Activated CD4-positive, alpha-beta T cell treated with anti-CD3 and anti-CD28 coated beads, Interleukin-2, amount 50 U/mL, for 1 hour (primary cell): ENCODE data around the gene RNF214.
A peak's percentile ranks its signal among the peaks of the same experiment; 100 is the strongest.

Experiments used
- DNase-seq: peaks from one replicate; pipeline ENCODE4 v3.0.0-alpha.2; 2020

RNF214 gene

DNA sequence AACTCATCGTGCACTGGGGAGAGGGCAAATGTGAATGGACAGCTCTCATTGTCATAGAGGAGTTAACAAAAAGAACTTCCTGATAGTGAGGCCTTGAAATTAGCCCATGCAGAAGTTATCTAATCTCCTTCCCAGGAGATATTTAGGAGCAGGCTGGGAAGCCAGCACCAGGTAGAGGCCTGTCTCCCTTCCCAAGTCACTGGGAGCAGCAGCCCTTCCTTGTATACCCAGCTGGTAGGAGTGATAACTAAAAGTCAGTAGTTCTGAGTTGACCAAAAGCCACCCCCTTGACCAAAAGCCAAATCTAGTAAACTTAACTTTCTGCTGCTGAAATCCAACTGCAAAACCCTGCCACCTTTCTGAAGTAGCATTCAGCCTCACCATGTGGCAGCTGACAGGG, 57.3 kb downstream of the RNF214 start:
- no peak for DNase-seq

DNA sequence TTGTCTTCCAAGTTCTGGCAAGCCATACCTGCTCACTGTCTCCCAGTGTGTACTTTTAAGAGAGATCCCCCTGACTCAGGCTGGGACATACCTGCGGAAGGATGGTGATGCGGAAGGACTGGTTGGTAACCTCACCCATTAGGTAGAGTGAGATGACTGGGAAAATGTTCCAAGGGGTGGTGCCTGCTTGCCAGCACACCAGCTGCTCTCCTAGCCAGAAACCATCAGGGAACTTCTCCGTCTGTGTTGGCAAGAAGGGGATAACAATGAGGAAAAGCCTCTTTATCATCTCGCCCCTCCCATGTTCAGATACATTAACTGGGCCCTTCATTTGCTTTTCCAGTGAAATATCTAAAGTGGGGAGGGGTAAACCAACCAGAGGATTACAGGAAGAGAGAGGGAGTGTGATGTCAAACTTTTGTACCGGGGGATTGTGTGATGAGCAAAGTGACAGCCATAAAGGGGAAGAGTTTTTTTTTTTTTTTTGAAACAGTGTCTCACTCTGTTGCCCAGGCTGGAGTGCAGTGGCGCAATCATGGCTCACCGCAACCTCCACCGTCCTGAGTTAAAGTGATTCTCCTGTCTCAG, 58.4 kb downstream of the RNF214 start, which contains the start of gene BACE1-AS:
Gene BACE1-AS (plus strand): TSS at position 538 of the 588 bp plus-strand sequence.
- no peak for DNase-seq

GRCh38 chr11:117292616-117293015, 60.1 kb downstream of the RNF214 start:
- no peak for DNase-seq

- DNase-seq, result no peak
These were observed 63.1 kb downstream of the RNF214 start for GRCh38 chr11:117295438-117296137.

GRCh38 chr11:117296881-117297280, 64.4 kb downstream of the RNF214 start:
- DNase-seq, result no peak

- DNase-seq, result no peak
These were observed 65.7 kb downstream of the RNF214 start for GRCh38 chr11:117298195-117298594.

DNA sequence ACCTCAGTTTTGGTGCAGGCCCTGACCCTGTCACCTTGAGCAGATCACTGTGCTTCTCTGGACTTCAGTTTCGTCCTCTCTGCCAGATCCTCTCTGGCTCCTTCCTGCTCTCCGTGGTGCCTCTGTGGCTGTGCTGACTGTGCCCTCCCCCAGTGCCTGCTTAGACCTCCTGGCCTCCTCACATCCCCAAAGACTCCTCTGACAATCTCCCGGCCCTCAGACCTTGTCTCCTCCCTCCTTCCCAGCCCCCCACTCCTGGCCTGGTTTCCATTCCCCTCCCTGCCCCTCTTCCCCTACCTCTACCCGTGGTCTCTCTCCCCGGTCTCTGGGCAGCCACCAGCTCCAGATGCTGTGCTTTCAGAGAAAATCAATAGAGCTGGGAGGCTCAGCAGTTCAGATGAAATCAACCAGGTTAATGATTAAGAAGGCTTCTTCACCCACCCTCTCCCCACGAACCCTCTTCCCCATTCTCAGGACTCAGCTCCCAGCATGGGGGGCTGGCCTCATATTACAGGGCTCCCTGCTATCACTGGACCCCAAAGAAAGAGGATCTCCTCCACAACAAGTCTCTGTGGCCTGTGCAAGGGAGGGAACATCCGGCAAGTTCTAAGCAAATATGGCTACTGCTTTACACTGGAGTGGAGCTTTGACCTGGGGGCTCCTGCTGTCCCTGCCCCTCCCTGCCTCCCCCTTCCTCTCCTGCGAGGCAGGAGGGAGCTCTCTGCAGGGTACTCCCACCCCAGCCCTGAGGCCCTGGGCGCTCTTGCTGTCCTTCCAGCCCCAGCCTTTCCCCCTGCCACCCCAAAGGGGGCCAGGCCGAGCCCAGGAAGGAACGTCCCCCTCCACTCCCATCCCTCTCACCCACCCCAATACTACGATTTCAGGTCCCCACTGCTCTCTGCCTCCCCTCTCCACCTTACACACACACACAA, 67.1 kb downstream of the RNF214 start:
- no peak for DNase-seq

GRCh38 chr11:117300283-117300663, 67.8 kb downstream of the RNF214 start:
- DNase-seq, result no peak

GRCh38 chr11:117300773-117301172, 68.3 kb downstream of the RNF214 start:
- no peak for DNase-seq

DNA sequence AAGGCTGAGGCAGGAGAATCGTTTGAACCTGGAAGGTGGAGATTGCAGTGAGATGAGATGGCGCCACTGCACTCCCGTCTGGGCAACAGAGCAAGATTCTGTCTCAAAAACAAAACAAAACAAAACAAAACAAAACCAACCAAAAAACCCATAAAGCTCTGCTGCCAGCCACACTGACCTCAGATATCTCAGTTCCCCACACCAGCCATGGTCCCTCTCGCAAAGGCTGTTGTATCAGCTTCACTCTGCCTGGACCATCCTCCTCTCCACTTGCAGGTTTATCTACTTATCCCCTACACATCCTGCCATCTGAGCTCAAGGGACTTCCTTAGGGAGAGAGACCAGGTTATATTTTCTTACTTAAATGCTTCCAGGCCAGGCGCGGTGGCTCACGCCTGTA, 69.8 kb downstream of the RNF214 start:
- no peak for DNase-seq

GRCh38 chr11:117303101-117303500, 70.6 kb downstream of the RNF214 start:
- DNase-seq, result no peak

GRCh38 chr11:117303646-117304315, 71.3 kb downstream of the RNF214 start:
- no peak for DNase-seq

DNA sequence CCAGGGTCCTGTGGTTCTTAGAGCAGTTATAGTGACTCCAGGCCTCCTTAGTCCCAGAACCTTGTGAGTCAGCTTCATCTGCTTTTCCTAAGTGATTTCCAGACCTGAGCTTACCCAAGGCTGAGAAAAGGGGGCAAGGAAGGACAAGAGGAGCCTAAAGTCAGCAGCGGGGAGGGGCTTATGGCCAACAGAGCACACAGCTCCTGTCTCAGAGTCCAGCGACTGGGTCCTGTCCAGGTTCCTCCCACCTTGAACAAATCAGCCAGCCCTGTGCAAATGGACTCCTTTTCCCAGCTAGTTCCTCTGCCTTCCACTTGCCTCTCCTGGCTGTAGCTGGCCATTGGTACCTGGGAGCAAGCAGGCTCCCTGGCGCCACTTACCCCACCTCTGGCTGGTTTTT, 72.7 kb downstream of the RNF214 start:
- DNase-seq, result no peak

DNA sequence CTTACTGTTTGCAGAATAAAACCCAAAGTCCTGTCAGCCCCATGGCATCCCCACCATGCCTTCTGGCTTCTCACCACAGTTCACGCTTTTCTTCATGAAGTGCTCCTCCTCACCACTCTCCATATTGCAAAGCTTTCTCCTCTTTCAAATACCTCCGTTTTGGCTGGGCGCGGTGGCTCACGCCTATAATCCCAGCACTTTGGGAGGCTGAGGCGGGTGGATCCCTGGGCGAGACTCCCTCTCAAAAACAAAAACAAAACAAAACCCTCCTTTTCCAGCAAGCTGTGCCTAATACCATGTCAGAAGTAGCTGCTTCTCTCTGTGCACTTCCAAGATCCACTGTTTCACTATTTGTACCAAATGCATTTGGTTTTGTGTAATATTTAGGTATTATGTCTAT, 76.8 kb downstream of the RNF214 start:
- DNase-seq, result no peak

GRCh38 chr11:117313091-117313490, 80.6 kb downstream of the RNF214 start:
- no peak for DNase-seq

- DNase-seq, result no peak
These were observed 81.6 kb downstream of the RNF214 start for GRCh38 chr11:117313828-117314768.

DNA sequence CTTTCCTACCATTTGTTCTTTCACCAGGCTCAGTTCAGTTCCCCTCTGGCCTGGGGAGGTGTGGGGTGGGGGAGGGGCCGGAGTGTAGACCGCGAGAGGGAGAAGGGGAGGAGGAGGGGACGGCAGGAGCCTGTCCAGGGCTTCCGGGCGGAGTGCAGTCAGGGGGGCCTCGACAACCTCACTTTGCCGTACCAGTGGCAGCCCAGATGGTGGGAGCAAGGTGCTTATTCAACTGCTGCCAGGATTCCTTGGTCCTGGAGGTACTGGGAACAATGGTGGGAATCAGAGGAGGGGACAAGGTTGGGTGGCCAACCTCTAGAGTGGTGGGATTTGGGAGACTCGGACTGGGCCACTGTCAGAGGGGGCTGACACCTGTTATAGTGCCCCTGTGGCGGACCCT, 82.4 kb downstream of the RNF214 start:
- DNase-seq, result no peak

DNA sequence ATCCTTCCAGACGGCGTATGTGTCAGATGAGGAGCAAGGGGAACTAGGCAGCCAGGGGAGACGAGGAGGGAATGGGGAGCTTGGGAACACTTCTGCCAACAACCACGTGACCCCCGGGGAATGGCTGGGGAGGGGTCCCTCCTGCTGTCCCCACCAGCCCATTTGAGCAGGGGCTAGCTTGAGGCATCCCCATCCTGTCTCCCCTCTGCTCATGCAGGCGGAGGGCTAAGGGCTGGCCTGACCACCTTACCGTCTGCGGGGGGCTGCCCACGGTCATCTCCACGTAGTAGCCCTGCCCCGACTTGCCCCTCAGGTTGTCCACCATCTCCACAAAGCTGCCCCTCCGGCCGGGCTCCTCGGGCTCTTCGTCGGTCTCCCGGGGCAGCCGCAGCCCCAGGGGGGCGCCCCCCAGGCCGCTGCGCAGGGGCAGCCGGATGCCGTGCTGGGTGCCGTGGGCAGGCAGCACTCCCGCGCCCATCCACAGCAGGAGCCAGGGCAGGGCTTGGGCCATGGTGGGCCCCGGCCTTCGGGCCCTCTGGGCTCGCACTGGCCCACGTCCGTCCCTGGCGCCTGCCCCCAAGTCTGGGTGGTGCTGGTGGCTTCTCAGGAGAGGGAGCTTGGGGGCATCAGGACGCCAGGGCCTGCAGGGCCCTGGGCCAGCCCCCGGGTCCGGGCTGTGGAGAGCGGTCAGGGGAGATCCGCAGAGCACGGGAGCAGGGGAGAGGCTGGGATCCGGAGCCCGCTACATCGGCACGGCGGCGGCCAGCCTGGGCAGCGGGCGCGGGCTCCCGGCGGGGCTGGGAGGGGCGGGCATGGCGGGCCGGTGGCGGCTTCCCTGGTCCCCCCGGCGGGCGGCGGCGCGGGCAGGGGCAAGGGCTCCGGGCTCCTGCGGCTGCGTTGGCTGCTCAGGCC, 83.1 kb downstream of the RNF214 start:
- DNase-seq, result no peak

DNA sequence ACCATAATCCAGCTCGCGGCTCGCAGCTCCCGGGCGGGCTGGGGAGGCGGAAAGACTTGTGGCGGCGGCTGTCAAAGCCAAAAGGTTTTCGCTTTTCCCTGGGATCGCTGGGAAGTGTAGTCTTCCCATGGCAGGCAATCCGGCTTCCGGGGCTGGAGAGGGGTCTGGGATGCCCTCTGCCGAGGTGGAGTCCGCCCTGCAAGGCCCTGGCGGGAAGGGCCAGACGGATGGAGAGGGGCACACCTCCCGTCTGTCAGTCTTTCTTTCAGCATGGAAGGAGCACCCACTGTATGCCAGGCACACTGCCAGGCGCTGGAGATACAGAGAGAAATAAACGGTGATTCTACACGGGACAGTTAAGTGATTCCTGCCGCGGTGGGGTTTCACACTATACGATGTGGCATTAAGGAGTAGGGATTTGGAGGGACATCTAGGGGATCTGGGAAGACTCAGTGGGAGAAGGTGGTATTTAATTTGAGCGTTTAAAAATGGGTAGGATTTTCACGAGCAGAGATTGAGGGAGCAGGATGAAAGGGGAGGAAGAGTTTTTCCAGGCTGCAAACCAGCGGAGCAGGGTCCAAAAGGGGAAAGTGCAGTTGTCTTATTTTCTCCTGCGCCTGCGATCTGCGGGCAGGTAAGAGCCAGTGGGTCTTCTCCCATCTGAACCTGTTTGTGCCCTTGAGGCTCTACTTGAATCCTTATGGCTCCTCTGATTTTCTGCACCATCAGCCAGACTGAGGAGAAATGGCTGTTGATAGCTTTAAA, 83.9 kb downstream of the RNF214 start, which contains the start of gene BACE1:
Gene BACE1 (minus strand): TSS at position 60 of the 765 bp plus-strand sequence. CDS start 461 bp downstream, outside the sequence.
- DNase-seq, result peak; percentile 12

- DNase-seq, result no peak
These were observed 86.3 kb downstream of the RNF214 start for GRCh38 chr11:117318738-117319137.
